AG10803 (cell line): ENCODE data around the gene GPR137C.

Experiments used
- DNase-seq: peaks from one replicate; pipeline ENCODE4 v3.0.0; 2010; ENCODE audit warnings: low read depth
- H3K4me3 ChIP-seq: 2 replicates; pipeline ENCODE4 v1.5.1; 2011; ENCODE audit warnings: mild to moderate bottlenecking, low read length, control low read depth
- TF ChIP-seq, protein P1 (sequence below): conservative IDR thresholded peaks from 2 replicates; pipeline ENCODE4 v1.5.1; 2011; ENCODE audit warnings: mild to moderate bottlenecking, low read length, control low read depth, inconsistent platforms

GPR137C gene

GRCh38 chr14:52552063-52552988, at the start of gene GPR137C, which contains the start of gene TXNDC16:
Gene GPR137C, plus strand, starts transcription at chr14:52552836. Its CDS starts 312 bp downstream, at chr14:52553148.
Gene TXNDC16, minus strand, starts transcription at chr14:52552505. Its CDS starts 8,948 bp downstream, at chr14:52543557.
- H3K4me3 ChIP-seq: peak within 1 kb of the TSS; percentile 85
- peak; percentile 98 for DNase-seq
- TF ChIP-seq, protein P1, sequence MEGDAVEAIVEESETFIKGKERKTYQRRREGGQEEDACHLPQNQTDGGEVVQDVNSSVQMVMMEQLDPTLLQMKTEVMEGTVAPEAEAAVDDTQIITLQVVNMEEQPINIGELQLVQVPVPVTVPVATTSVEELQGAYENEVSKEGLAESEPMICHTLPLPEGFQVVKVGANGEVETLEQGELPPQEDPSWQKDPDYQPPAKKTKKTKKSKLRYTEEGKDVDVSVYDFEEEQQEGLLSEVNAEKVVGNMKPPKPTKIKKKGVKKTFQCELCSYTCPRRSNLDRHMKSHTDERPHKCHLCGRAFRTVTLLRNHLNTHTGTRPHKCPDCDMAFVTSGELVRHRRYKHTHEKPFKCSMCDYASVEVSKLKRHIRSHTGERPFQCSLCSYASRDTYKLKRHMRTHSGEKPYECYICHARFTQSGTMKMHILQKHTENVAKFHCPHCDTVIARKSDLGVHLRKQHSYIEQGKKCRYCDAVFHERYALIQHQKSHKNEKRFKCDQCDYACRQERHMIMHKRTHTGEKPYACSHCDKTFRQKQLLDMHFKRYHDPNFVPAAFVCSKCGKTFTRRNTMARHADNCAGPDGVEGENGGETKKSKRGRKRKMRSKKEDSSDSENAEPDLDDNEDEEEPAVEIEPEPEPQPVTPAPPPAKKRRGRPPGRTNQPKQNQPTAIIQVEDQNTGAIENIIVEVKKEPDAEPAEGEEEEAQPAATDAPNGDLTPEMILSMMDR: 0 out of 2 replicates have a peak, but pooled peaks have one; percentile 0

GRCh38 chr14:52513249-52513648, 39.4 kb upstream of the GPR137C start:
- H3K4me3 ChIP-seq: no peak overlapping the region
- no peak for DNase-seq
- TF ChIP-seq, protein P1: no peak

DNA sequence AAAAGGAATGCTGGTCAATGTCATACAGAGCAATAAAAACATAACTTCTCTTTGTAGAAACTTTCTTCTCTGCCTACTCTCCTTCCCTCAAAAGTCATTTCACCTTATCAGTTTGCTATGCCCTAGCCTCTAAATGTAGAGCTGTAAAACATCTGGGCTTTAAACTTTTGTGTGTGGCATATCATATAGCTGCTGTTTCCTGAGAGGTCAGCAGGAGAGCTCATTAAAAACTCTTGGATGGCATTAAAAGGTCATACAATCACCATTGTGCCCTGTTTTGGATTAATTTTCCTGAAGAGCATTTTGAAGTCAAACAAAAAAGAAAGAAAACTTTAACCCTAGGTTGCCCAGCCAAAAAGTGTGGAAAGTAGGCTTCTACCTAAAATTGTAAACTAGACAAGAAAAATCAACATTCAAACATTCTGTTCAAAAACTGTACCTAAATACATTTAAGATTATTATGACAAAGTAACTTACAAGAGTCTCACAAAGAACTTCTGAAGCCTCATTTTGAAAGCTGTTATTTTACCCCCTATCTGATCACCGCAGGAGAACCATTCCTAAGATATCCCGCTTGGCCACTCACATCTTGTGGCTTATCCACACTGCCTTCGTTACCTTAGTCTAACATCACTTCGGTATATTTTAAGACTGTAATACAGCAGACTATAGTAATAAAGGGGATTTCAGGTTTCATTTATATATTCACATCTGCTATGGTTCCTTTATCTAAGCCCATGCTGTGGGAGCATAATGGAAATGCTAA, 38.4 kb upstream of the GPR137C start:
- DNase-seq: no peak
- TF ChIP-seq, protein P1: no peak
- H3K4me3 ChIP-seq: no peak overlapping the region

- TF ChIP-seq, protein P1: no peak
- DNase-seq: no peak
- H3K4me3 ChIP-seq: no peak overlapping the region
These were observed 30.6 kb upstream of the GPR137C start for GRCh38 chr14:52522033-52522432.

GRCh38 chr14:52522581-52523345, 29.9 kb upstream of the GPR137C start:
- no peak for DNase-seq
- no peak overlapping the region for H3K4me3 ChIP-seq
- TF ChIP-seq, protein P1: no peak

DNA sequence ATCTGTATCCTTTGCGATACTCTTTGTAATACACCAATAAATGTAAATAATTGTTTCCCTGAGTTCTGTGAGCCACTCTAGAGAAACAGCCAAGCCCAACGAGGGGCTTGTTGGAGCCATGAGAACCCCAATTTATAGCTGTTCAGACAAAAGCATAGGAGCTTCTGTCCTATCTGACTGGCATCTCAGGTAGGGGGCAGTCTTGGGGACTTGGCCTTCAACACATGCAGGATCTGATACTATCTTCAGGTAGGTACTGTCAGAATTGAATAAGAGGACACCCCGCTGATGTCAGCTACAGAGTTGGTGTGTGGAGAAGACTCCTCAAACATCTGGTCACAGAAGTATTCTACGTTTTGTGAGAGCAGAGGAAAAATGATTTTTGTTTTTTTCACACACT, 25.6 kb upstream of the GPR137C start:
- TF ChIP-seq, protein P1: no peak
- DNase-seq: no peak
- no peak overlapping the region for H3K4me3 ChIP-seq
